ENCODE measurements around the gene SSUH2.

The SSUH2 gene

GRCh38 chr3:8608791-8609467 lies 35.7 kb downstream of the SSUH2 start:
- DNase-seq (ENCODE audit: low read depth in 2 of 2) = no peak

- no peak for DNase-seq (ENCODE audit: low read depth in 2 of 2)
Measured at GRCh38 chr3:8608041-8608790, 36.4 kb downstream of the SSUH2 start.

- DNase-seq (ENCODE audit: low read depth in 2 of 2) = no peak
Measured at GRCh38 chr3:8607234-8608040, 37.2 kb downstream of the SSUH2 start.

GRCh38 chr3:8606701-8607231 lies 37.8 kb downstream of the SSUH2 start:
- DNase-seq (ENCODE audit: low read depth in 2 of 2) = no peak

- no peak for DNase-seq (ENCODE audit: low read depth in 2 of 2)
Measured at GRCh38 chr3:8604988-8605387, 39.6 kb downstream of the SSUH2 start.

DNA sequence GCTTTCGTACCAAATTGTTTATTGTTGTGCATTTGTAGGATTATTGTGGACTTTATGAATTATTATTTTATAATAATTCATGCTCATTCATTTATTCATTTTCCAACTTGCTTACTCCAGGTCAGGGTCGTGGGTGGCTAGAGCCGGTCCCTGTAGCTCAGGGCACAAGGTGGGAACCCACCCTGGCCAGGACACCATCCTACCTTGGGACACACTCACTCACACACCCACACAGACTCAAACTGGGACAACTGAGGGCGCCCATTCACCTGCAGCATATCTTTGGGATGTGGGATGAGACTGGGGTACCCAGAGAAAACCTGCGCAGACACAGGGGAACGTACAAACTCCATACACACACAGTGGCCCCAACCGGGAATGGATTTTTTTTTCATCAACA lies 40.6 kb downstream of the SSUH2 start:
- no peak for DNase-seq (ENCODE audit: low read depth in 2 of 2)

GRCh38 chr3:8603115-8603710 lies 41.4 kb downstream of the SSUH2 start:
- DNase-seq (ENCODE audit: low read depth in 2 of 2) = no peak

DNA sequence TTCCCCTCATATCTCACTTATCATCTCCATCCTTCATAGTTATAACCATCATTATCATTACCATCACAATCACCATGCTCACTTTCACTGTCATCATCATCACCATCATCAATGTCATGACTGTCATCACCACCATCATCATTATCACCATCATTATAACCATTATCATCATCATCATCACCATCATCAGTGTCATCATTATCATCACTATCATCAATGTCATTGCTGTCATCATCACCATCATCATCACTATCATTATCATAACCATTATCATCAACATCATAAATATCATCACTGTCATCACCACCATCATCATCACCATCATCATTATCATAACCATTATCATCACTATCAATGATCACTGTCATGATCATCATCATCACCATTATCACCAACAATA lies 44.1 kb downstream of the SSUH2 start:
- DNase-seq (ENCODE audit: low read depth in 2 of 2) = no peak

GRCh38 chr3:8599146-8599545 lies 45.5 kb downstream of the SSUH2 start:
- DNase-seq (ENCODE audit: low read depth in 2 of 2) = no peak

- DNase-seq (ENCODE audit: low read depth in 2 of 2) = no peak
Measured at GRCh38 chr3:8597219-8597853, 47.3 kb downstream of the SSUH2 start.

GRCh38 chr3:8596321-8597218 lies 48.0 kb downstream of the SSUH2 start:
- DNase-seq (ENCODE audit: low read depth in 2 of 2) = no peak

DNA sequence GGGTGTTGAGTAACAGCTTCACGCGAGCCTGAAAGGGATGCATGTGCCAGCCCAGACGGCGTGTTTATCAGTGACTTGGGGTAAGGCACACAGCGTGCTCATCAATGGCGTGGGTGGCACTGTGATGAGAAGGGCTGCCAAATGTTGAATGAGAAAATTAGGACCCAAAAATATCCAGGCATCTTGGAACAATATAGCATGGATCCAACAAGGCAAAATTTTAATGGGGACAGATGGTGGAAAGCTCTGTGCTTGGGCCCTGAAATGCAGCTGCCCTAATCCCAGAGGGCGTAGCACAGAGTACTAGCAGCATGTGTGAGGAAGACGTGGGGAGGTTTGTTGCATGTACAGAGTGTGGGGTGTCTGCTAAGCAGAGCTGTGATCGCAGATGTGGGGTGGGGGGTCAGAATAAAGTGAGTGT lies 48.9 kb downstream of the SSUH2 start:
- no peak for DNase-seq (ENCODE audit: low read depth in 2 of 2)

- DNase-seq (ENCODE audit: low read depth in 2 of 2) = no peak
Measured at GRCh38 chr3:8595252-8595651, 49.3 kb downstream of the SSUH2 start.

GRCh38 chr3:8593021-8593827 lies 51.4 kb downstream of the SSUH2 start:
- no peak for DNase-seq (ENCODE audit: low read depth in 2 of 2)

- DNase-seq (ENCODE audit: low read depth in 2 of 2) = no peak
Measured at GRCh38 chr3:8589880-8590556, 54.6 kb downstream of the SSUH2 start.

DNA sequence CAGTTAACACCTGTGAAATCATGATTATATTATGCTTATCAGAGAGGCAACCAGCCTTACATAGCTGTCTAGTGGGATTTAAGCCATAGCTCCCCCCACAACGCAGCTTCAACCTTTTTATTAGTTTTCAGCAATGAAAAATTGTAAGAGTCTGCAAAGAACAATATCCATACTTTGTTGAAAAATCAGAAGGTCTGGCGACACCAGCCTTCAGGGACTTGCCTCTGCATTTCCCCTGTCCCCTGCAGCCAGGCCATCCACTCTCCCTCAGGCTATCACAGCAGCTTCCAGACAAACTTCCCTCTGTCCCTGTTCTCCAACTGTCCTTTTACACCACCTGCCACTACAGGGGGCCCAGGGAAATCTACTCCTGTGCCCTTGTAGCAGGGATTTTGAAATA lies 59.9 kb downstream of the SSUH2 start:
- no peak for DNase-seq (ENCODE audit: low read depth in 2 of 2)

DNA sequence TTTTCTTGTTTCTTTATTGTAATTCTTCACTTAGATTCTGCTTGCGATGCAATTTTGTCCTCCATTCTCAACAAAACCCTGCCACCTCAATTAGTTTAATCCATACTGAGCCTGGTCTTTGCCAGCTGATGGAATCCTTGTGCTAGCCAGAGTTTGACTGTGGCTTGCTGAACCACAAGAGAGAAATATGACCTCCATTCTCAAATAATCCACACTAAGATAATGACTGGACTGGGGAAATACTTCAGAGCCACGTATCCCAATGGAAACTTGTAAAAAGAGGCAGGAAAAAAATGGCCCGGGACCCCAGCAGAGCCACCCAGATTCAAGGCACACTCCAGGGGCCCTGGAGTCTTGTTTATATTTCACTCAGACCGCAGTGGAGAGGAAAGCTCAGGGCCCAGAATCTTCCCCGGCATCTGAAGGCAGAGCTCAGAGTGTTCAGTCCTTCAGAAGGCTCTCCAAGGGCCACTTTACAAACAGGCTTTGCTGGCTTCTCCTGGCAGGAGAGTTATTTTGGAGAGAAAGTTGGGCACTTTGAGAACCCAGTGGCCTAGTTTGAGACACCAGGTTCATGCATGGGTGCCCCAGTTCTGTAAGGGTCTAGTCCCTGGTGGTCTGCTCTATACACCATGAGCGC lies 62.7 kb downstream of the SSUH2 start:
- DNase-seq (ENCODE audit: low read depth in 2 of 2) = no peak

GRCh38 chr3:8581373-8581772 lies 63.2 kb downstream of the SSUH2 start:
- DNase-seq (ENCODE audit: low read depth in 2 of 2) = no peak

Measured in activated CD8-positive, alpha-beta memory T cell treated with anti-CD3 and anti-CD28 coated beads for 4 hours (primary cell).